A549 (cell line): ENCODE results near the gene FBXO24. TPM values are rescaled to one million over a fixed set of nuclear protein-coding genes. Genes with fewer than 3 reads are reported as not detected.
"Not testable (repeated sequence)": the region's sequence is repeated elsewhere in the genome, so short reads cannot be mapped to it uniquely, and the experiment has no call there.

Source experiments
- ATAC-seq, 2 experiments: fragments of 200-7000 bp in 1 of 2; fragments of >200 bp in 1 of 2; cut with Nextera tagmentation in 1 of 2; cut with Tn5 transposase in 1 of 2; 3 replicates each; pipeline versions ENCODE4 v1.8.0 to v1.9.1; 2018 to 2020; ENCODE audit warnings: mild to moderate bottlenecking in 1 of 2, moderate library complexity in 1 of 2
- CTCF ChIA-PET: fragments of 300-600 bp; sonication (Branson Sonifier 250); formaldehyde crosslinking; extraction: SDS; loops from one replicate; lab custom pipeline; 2021; ENCODE audit warnings: antibody characterized with exemption, inconsistent platforms; lab: Yijun Ruan, JAX
- POLR2A ChIA-PET: fragments of 350-600 bp; formaldehyde crosslinking; extraction: SDS; loops from one replicate; lab custom pipeline; 2021; ENCODE audit warnings: antibody characterized with exemption, inconsistent platforms; lab: Yijun Ruan, JAX
- DNase-seq, 2 experiments: peaks; one replicate each; pipeline versions ENCODE4 v3.0.0 to v3.0.0-alpha.2; 2011 to 2016; ENCODE audit warnings: low read depth in 1 of 2, low spot score in 1 of 2
- FAIRE-seq: peaks from 2 replicates; lab custom pipeline; 2011; peaks lifted over from hg19 to GRCh38; lab: Jason Lieb, UNC
- H3K27ac ChIP-seq, 2 experiments: fragments of >200 bp; sonication (Bioruptor Twin); formaldehyde crosslinking; 3 replicates each; pipeline ENCODE4 v1.5.1; 2016 to 2017
- H3K4me1 ChIP-seq: fragments of >200 bp; sonication (Bioruptor Twin); formaldehyde crosslinking; 3 replicates; pipeline ENCODE4 v1.6.1; 2016
- H3K4me2 ChIP-seq: fragments of >200 bp; sonication (Bioruptor Twin); formaldehyde crosslinking; 3 replicates; pipeline ENCODE4 v1.6.1; 2016
- H3K4me3 ChIP-seq: fragments of >200 bp; sonication (Bioruptor Twin); formaldehyde crosslinking; 3 replicates; pipeline ENCODE4 v1.5.1; 2016
- H3K9me3 ChIP-seq: fragments of >200 bp; sonication (Bioruptor Twin); formaldehyde crosslinking; 3 replicates; pipeline ENCODE4 v1.6.1; 2016
- CBX8 ChIP-seq: fragments of 200-600 bp; sonication (generic); IDR thresholded peaks from 2 replicates; pipeline ENCODE4 v1.6.1; 2016
- CHD2 ChIP-seq: fragments of 150-350 bp; IDR thresholded peaks from 2 replicates; pipeline ENCODE4 v1.6.1; 2014; ENCODE audit warnings: low read length; ENCODE audit not compliant: partially characterized antibody
- CHD4 ChIP-seq: fragments of 200-600 bp; sonication (generic); IDR thresholded peaks from 2 replicates; pipeline ENCODE4 v1.6.1; 2016; ENCODE audit warnings: antibody characterized with exemption, mild to moderate bottlenecking, borderline replicate concordance
- EHF ChIP-seq: fragments of 250-450 bp; sonication (Bioruptor Pico); IDR thresholded peaks from 2 replicates; pipeline ENCODE4 v1.5.0; 2020; ENCODE audit warnings: mild to moderate bottlenecking
- EHMT2 ChIP-seq: fragments of 200-600 bp; sonication (generic); IDR thresholded peaks from 2 replicates; pipeline ENCODE4 v1.6.1; 2016; ENCODE audit warnings: antibody characterized with exemption, low read depth, mild to moderate bottlenecking, moderate library complexity
- ELK1 ChIP-seq: fragments of 150-350 bp; IDR thresholded peaks from 2 replicates; pipeline ENCODE4 v1.6.1; 2014; ENCODE audit warnings: low read depth, mild to moderate bottlenecking, low read length
- ESRRA ChIP-seq: fragments of 150-350 bp; IDR thresholded peaks from 2 replicates; pipeline ENCODE4 v1.6.1; 2014; ENCODE audit warnings: mild to moderate bottlenecking, low read length, borderline replicate concordance
- FOXS1 ChIP-seq: fragments of 250-450 bp; sonication (Bioruptor Pico); IDR thresholded peaks from 2 replicates; pipeline ENCODE4 v1.5.0; 2020; ENCODE audit warnings: mild to moderate bottlenecking, moderate library complexity
- GATA3 ChIP-seq: IDR thresholded peaks from 2 replicates; pipeline ENCODE4 v1.6.1; 2012; ENCODE audit warnings: borderline replicate concordance
- HEYL ChIP-seq: fragments of 250-450 bp; sonication (Bioruptor Pico); IDR thresholded peaks from 2 replicates; pipeline ENCODE4 v1.8.0; 2021; ENCODE audit warnings: mild to moderate bottlenecking, moderate library complexity
- HMGXB4 ChIP-seq: fragments of 250-450 bp; sonication (Bioruptor Pico); IDR thresholded peaks from 2 replicates; pipeline ENCODE4 v1.5.0; 2021; ENCODE audit warnings: mild to moderate bottlenecking, moderate library complexity, borderline replicate concordance
- HOXA7 ChIP-seq: fragments of 250-450 bp; sonication (Bioruptor Pico); IDR thresholded peaks from 2 replicates; pipeline ENCODE4 v1.5.0; 2020; ENCODE audit warnings: mild to moderate bottlenecking, moderate library complexity
- JUN ChIP-seq, 2 experiments: fragments of >200 bp; sonication (Bioruptor Twin); formaldehyde crosslinking; IDR thresholded peaks; 2 replicates in 1 of 2; 3 replicates in 1 of 2; pipeline ENCODE4 v1.6.1; 2016 to 2017
- KDM5A ChIP-seq: fragments of 200-600 bp; sonication (generic); IDR thresholded peaks from 2 replicates; pipeline ENCODE4 v1.6.1; 2016; ENCODE audit warnings: antibody characterized with exemption, mild to moderate bottlenecking
- MAFK ChIP-seq: fragments of 450-650 bp; IDR thresholded peaks from 2 replicates; pipeline ENCODE4 v1.6.1; 2014; ENCODE audit not compliant: partially characterized antibody
- MYC ChIP-seq: IDR thresholded peaks from 2 replicates; pipeline ENCODE4 v1.6.1; 2012; ENCODE audit warnings: mild to moderate bottlenecking, inconsistent platforms, low read length, improper control_type of control experiment, borderline replicate concordance
- NPAS2 ChIP-seq: fragments of 250-450 bp; sonication (Bioruptor Pico); IDR thresholded peaks from 2 replicates; pipeline ENCODE4 v1.8.0; 2022; ENCODE audit warnings: mild to moderate bottlenecking, moderate library complexity, borderline replicate concordance
- PBX3 ChIP-seq: IDR thresholded peaks from 2 replicates; pipeline ENCODE4 v1.6.1; 2012
- POLR2AphosphoS2 ChIP-seq: conservative IDR thresholded peaks from 2 replicates; pipeline ENCODE4 v1.6.1; 2012; ENCODE audit warnings: low read length, improper control_type of control experiment, inconsistent platforms
- RCOR1 ChIP-seq: fragments of 150-350 bp; IDR thresholded peaks from 2 replicates; pipeline ENCODE4 v1.6.1; 2014; ENCODE audit warnings: antibody characterized with exemption, low read length, low read depth
- RNF2 ChIP-seq: fragments of 200-600 bp; sonication (generic); IDR thresholded peaks from 2 replicates; pipeline ENCODE4 v1.6.1; 2016; ENCODE audit warnings: low read depth, mild to moderate bottlenecking, antibody characterized with exemption, moderate library complexity, borderline replicate concordance
- SREBF2 ChIP-seq: fragments of 450-650 bp; IDR thresholded peaks from 2 replicates; pipeline ENCODE4 v1.6.1; 2014; ENCODE audit warnings: mild to moderate bottlenecking, moderate library complexity
- ZC3H11A ChIP-seq: fragments of 450-650 bp; IDR thresholded peaks from 2 replicates; pipeline ENCODE4 v1.6.1; 2014; ENCODE audit warnings: antibody characterized with exemption, mild to moderate bottlenecking
- ZNF302 ChIP-seq: fragments of 250-450 bp; sonication (Bioruptor Pico); IDR thresholded peaks from 2 replicates; pipeline ENCODE4 v1.9.0; 2021; ENCODE audit warnings: inconsistent platforms, mild to moderate bottlenecking, moderate library complexity
- WGBS: methylation state at CpG from one replicate; pipeline ENCODE4 v1.1.6; 2017; ENCODE audit errors: missing lambda C conversion rate; 5-methylcytosine and 5-hydroxymethylcytosine counted together
- polyA plus RNA-seq, 4 experiments: library from polyadenylated mRNA; depleted of rRNA in 3 of 4; stranded (reverse); fragments of >200 nt; fragmentation: RNase III in 1 of 4; extraction: RNeasy Plus Mini Kit Qiagen cat#74134 plus additional on column Dnase treatment in 1 of 4; gene quantifications; 2 replicates in 3 of 4; 3 replicates in 1 of 4; pipeline ENCODE4 v1.2.3, GENCODE V29; 2011 to 2017
- TF ChIP-seq, protein P1 (sequence below): fragments of 250-450 bp; sonication (Bioruptor Pico); IDR thresholded peaks from 2 replicates; pipeline ENCODE4 v1.5.0; 2020; ENCODE audit warnings: low read depth, mild to moderate bottlenecking, moderate library complexity
- TF ChIP-seq, protein P2 (sequence below): IDR thresholded peaks from 2 replicates; pipeline ENCODE4 v1.6.1; 2012
- TF ChIP-seq, protein P3 (sequence below): fragments of >200 bp; sonication (Bioruptor Twin); formaldehyde crosslinking; IDR thresholded peaks from 2 replicates; pipeline ENCODE4 v1.6.1; 2016

The FBXO24 gene
- polyA plus RNA-seq, 2 of the 4 experiments (the other 2 are of a cell fraction) = 0.19 to 0.52 TPM

DNA sequence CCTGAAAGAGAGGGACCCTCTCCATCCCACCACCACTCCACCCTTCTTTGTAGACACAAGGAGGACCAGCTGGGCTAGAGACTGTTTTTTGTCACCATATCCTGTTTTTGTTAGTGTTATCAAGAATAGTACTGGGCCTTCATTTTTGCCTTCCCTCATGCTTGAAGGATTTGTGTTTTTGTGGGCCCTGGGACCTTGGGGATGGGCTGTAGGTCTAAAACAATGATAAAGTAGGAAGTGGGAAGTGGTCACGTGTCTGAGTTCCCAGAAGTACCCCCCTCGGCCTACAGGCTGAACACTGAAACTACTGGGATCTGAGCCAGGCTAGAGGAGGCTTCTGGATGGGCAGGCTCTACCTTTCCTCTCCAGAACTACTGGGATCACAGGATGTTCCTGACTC, 38.3 kb upstream of the FBXO24 start:
- H3K4me1 ChIP-seq = peaks cover 60% of the 10 kb centered on the region
- ATAC-seq = no peak
- peak overlapping the region; percentile 94 to 100 for H3K27ac ChIP-seq
- no peak overlapping the region for H3K4me3 ChIP-seq
- H3K9me3 ChIP-seq = no peaks in the 10 kb centered on the region
- CTCF ChIA-PET = interaction anchor here (1.2 to 19.2 kb wide), 4 partner anchors 12 to 78 kb away, joined by 3 to 316 read pairs (median 14); no protein-coding TSS in a partner anchor
- 89% methylated on average over 2 of the region's 2 CpGs for WGBS
- no peak for FAIRE-seq
- H3K4me2 ChIP-seq = peak overlapping the region; percentile 98
- POLR2A ChIA-PET = interaction anchor here (1.0 kb wide), 1 partner anchor 327 kb away, joined by 3 read pairs; the partner anchor contains the start of gene SRRT
- no peak for TF ChIP-seq ESRRA
- no peak for TF ChIP-seq POLR2AphosphoS2
- TF ChIP-seq KDM5A = no peak
- TF ChIP-seq FOXS1 (CRISPR knock-in tag) = no peak
- TF ChIP-seq MAFK = no peak
- TF ChIP-seq HMGXB4 = no peak
- TF ChIP-seq EHF = no peak
- no peak for TF ChIP-seq GATA3
- TF ChIP-seq ELK1 = no peak
- TF ChIP-seq NPAS2 (CRISPR knock-in tag) = no peak
- TF ChIP-seq HEYL (CRISPR knock-in tag) = no peak
- no peak for TF ChIP-seq MYC
- no peak for TF ChIP-seq EHMT2
- no peak for TF ChIP-seq RCOR1
- TF ChIP-seq, protein P1, sequence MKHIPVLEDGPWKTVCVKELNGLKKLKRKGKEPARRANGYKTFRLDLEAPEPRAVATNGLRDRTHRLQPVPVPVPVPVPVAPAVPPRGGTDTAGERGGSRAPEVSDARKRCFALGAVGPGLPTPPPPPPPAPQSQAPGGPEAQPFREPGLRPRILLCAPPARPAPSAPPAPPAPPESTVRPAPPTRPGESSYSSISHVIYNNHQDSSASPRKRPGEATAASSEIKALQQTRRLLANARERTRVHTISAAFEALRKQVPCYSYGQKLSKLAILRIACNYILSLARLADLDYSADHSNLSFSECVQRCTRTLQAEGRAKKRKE = no peak
- TF ChIP-seq, protein P2, sequence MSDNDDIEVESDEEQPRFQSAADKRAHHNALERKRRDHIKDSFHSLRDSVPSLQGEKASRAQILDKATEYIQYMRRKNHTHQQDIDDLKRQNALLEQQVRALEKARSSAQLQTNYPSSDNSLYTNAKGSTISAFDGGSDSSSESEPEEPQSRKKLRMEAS = no peak
- DNase-seq = no peak

DNA sequence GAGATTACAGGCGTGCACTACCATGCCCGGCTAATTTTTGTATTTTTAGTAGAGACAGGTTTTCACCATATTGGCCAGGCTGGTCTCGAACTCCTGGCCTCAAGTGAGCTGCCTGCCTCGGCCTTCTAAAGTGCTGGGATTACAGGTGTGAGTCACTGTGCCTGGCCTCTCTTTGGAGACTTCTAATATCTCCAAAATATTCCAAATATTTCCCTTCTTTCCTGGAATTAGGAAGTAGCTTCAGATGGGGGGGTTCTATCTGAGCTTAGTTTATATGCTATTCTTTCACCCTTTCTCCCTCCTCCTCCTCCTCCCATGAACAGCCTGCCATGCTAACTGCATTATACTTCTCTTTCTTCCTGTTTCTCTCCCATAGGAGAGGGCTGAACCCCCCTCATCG, 37.7 kb upstream of the FBXO24 start:
- POLR2A ChIA-PET, H3K4me3 ChIP-seq, FAIRE-seq, H3K9me3 ChIP-seq, DNase-seq, ATAC-seq: not testable (repeated sequence)
- peaks cover 55% of the 10 kb centered on the region for H3K4me1 ChIP-seq
- peak overlapping the region; percentile 94 to 100 for H3K27ac ChIP-seq
- WGBS = 78% methylated on average over 5 of the region's 5 CpGs
- CTCF ChIA-PET = interaction anchor here (0.9 to 19.2 kb wide), 9 partner anchors 12 to 304 kb away, joined by 3 to 316 read pairs (median 4); partner anchors contain the start of genes NYAP1 and SLC12A9
- H3K4me2 ChIP-seq = peak overlapping the region; percentile 98

DNA sequence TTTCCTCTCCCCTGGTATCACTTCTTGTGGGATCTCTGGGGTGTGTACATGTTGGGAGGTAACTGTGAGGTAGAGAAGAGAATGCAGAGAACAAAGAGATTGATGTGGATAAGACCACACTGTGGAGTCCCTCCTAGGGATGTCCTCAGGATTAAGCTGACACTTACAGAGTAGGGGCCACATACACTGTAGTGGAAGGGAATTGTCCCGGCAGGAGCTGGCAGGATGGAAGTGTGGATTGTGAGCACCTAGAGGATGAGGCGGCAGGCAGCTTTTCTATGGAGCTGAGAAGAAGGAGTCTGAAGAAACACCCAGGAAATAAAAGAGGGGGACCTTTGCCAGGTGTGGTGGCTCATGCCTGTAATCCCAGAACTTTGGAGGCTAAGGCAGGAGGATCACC, 33.6 kb upstream of the FBXO24 start:
- CTCF ChIA-PET = interaction anchor here (0.5 to 19.2 kb wide), 5 partner anchors 8 to 84 kb away, joined by 4 to 316 read pairs (median 8); no protein-coding TSS in a partner anchor
- no peak for FAIRE-seq
- POLR2A ChIA-PET = no interaction called here
- Histone ChIP-seq H3K4me1 (peaks cover 19% of the 10 kb centered on the region), H3K4me2 (no peak overlapping the region)
- DNase-seq = no peak
- no peak for TF ChIP-seq ELK1
- TF ChIP-seq HOXA7 (CRISPR knock-in tag) = no peak
- no peak for TF ChIP-seq JUN (IDR thresholded peaks at IDR 0.05)
- TF ChIP-seq RCOR1 = no peak
- no peak for TF ChIP-seq POLR2AphosphoS2
- no peak for TF ChIP-seq ZC3H11A
- TF ChIP-seq CHD2 = no peak
- no peak for TF ChIP-seq SREBF2
- TF ChIP-seq RNF2 = no peak
- TF ChIP-seq CBX8 = no peak
- TF ChIP-seq EHF = no peak
- no peak for TF ChIP-seq GATA3
- no peak for TF ChIP-seq PBX3
- TF ChIP-seq, protein P3, sequence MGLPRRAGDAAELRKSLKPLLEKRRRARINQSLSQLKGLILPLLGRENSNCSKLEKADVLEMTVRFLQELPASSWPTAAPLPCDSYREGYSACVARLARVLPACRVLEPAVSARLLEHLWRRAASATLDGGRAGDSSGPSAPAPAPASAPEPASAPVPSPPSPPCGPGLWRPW = no peak
- no peak for TF ChIP-seq CHD4
- no peak for TF ChIP-seq FOXS1 (CRISPR knock-in tag)
- no peak for TF ChIP-seq MYC
- TF ChIP-seq ZNF302 (CRISPR knock-in tag) = no peak
- TF ChIP-seq, all 56 proteins: peak for 0
- Histone ChIP-seq H3K9me3 (no peaks in the 10 kb centered on the region), H3K27ac (no peak overlapping the region), H3K4me3 (no peak overlapping the region)
- no peak for ATAC-seq
- 88% methylated on average over 2 of the region's 2 CpGs for WGBS
